Muscle layer of colon (tissue), 2 donors: Measurements from ENCODE around the gene DBR1.
A peak's percentile ranks its signal among the peaks of the same experiment; 100 is the strongest.

Experiments used
- H3K27ac ChIP-seq: one replicate; pipeline ENCODE4 v1.7.0; 2013; ENCODE audit warnings: low read depth, mild to moderate bottlenecking, low read length, moderate library complexity
- H3K27me3 ChIP-seq, 2 donors: one replicate each; pipeline ENCODE4 v1.7.0; 2013; ENCODE audit warnings: low read length in 2 of 2, mild to moderate bottlenecking in 2 of 2; ENCODE audit not compliant: insufficient read depth in 2 of 2, control insufficient read depth in 1 of 2
- H3K36me3 ChIP-seq: one replicate; pipeline ENCODE4 v1.7.0; 2013; ENCODE audit warnings: mild to moderate bottlenecking, low read length; ENCODE audit not compliant: insufficient read depth
- H3K4me1 ChIP-seq: one replicate; pipeline ENCODE4 v1.7.0; 2013; ENCODE audit warnings: mild to moderate bottlenecking, low read length; ENCODE audit not compliant: insufficient read depth
- H3K4me3 ChIP-seq, 2 donors: one replicate each; pipeline ENCODE4 v1.7.0; 2013; ENCODE audit warnings: low read length in 2 of 2, low read depth in 1 of 2, mild to moderate bottlenecking in 1 of 2, moderate library complexity in 1 of 2
- H3K9ac ChIP-seq: one replicate; pipeline ENCODE4 v1.7.0; 2013; ENCODE audit warnings: low read length
- H3K9me3 ChIP-seq: one replicate; pipeline ENCODE4 v1.7.0; 2013; ENCODE audit warnings: mild to moderate bottlenecking, low read length
- donor health status: abdominal sarcoma.
- donor health status: Adenocarcinoma of cecum.

The DBR1 gene

DNA sequence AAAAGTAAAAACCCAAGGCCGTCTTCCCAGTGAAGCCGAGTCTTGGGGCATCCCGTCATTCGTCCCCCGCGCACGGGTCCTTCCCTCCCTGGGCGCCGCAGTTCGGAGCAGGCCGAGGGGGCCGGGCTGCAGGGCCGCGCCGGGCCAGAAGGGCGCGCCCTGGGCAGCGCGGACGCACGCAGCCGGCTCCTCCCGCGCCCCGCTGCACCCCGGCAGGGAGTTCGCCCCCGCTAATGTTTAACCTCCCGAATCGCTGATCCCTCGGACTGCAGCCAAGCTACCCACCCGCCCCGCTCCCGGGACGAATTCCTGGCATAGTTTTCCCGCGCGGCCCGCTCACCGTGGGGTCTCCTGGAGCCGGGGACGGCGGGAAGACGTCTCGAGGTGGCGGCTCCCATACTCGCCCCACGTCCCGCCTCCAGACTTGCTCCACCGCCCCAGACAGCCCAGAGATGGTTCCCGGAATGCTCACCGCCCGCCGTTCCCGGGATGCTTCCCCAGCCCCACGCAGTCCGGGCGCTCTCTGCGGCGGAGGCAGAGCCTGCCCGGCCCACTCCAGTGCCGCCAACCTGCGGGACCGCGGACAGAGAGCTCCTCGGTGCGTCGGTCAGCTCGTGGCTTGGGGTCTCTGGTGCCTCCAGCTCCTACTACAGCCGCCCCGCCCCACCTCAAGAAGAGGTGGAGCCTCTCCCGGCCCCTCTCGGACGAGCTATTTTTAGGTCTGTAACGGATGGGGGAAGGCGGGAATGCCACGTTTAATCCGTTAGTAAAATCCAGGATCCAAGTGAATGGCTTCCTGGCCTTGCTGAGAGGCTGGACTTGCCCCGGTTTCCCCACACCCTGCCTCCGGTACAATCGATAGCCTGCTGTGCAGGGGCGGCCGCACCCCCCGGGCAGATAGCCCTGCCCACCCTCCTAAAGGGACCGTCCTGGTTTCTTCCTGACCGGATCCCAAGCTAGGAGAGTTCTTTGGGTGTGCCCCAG lies 59.4 kb downstream of the DBR1 start, which contains the start of gene DZIP1L:
TSS of gene DZIP1L (minus strand) at position 621 of the 984 bp plus-strand sequence. CDS start 11,637 bp downstream, outside the sequence.
- H3K4me1 ChIP-seq: peaks cover 19% of the 10 kb centered on the region
- H3K27ac ChIP-seq: peak within 1 kb of the TSS; percentile 81
- H3K27me3 ChIP-seq: no peaks in the 10 kb centered on the region
- peak within 1 kb of the TSS; percentile 89 to 92 for H3K4me3 ChIP-seq
- H3K9ac ChIP-seq: peak within 1 kb of the TSS; percentile 85
- H3K9me3 ChIP-seq: no peaks in the 10 kb centered on the region
- H3K36me3 ChIP-seq: peaks cover 7% of the 10 kb centered on the region

DNA sequence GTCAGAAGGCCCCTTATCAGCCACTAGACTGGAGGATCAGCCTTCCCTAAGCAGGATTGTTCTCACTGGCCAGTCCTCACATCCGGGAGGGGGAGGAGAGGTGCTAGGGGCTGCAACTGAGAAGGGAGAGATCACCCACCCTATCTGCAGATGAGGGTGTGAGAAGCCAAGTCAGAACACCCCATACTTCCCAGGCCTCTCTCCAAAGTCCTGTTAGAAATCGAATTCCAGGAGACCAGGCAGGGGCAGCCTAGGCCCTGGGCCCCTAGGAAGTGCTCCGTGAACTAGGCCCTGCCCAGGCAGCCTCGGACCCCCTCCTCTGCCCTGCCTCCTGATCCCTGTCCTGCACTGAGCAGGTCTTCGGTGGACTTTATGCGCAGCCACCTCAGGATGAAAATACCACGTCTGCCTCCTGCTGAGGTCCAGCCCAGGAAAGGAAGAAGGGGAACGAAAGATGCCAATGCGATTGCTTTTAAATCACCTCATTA lies 60.2 kb downstream of the DBR1 start:
- Histone ChIP-seq H3K4me3 (peak overlapping the region; percentile 89 to 92), H3K36me3 (peaks cover 7% of the 10 kb centered on the region), H3K9me3 (no peaks in the 10 kb centered on the region), H3K27me3 (no peaks in the 10 kb centered on the region), H3K9ac (peak overlapping the region; percentile 85), H3K27ac (peak overlapping the region; percentile 81), H3K4me1 (peaks cover 19% of the 10 kb centered on the region)

GRCh38 chr3:138113326-138113725 lies 61.4 kb downstream of the DBR1 start:
- no peaks in the 10 kb centered on the region for H3K9me3 ChIP-seq
- H3K27ac ChIP-seq: no peak overlapping the region
- H3K4me3 ChIP-seq: no peak overlapping the region
- no peak overlapping the region for H3K9ac ChIP-seq
- peaks cover 7% of the 10 kb centered on the region for H3K36me3 ChIP-seq
- H3K4me1 ChIP-seq: peaks cover 19% of the 10 kb centered on the region
- no peaks in the 10 kb centered on the region for H3K27me3 ChIP-seq

DNA sequence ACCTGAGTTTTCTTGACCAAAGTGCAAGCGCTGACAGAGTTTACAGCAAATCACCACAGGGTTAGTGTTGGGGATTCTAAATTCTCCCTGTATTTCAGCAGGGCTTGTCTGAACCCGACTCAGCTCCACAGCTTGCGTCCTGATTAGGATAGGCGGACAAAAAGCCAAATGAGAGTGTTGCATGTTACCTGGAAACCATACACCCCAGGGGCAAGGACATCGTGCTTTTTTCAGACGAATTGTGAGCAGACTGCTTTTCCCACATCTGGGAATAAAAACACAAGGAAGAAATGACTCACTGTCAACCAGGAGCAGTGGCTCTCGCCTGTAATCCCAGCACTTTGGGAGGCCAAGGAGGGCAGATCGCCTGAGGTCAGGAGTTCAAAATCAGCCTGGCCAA lies 62.4 kb downstream of the DBR1 start:
- no peaks in the 10 kb centered on the region for H3K9me3 ChIP-seq
- H3K9ac ChIP-seq: no peak overlapping the region
- H3K36me3 ChIP-seq: peaks cover 7% of the 10 kb centered on the region
- peaks cover 19% of the 10 kb centered on the region for H3K4me1 ChIP-seq
- no peak overlapping the region for H3K4me3 ChIP-seq
- H3K27me3 ChIP-seq: no peaks in the 10 kb centered on the region
- H3K27ac ChIP-seq: no peak overlapping the region
